HG03342 (cell line): Measurements from ENCODE around the gene ACTL10.

Experiments
- ATAC-seq: cut with Tn5 transposase; IDR thresholded peaks from one replicate; pipeline ENCODE4 v1.9.1; 2021; ENCODE audit warnings: mild to moderate bottlenecking, moderate library complexity; ENCODE audit not compliant: unreplicated experiment

ACTL10 gene

GRCh38 chr20:33663161-33664084 is 3.3 kb upstream of the ACTL10 start:
- ATAC-seq = peak; percentile 45

DNA sequence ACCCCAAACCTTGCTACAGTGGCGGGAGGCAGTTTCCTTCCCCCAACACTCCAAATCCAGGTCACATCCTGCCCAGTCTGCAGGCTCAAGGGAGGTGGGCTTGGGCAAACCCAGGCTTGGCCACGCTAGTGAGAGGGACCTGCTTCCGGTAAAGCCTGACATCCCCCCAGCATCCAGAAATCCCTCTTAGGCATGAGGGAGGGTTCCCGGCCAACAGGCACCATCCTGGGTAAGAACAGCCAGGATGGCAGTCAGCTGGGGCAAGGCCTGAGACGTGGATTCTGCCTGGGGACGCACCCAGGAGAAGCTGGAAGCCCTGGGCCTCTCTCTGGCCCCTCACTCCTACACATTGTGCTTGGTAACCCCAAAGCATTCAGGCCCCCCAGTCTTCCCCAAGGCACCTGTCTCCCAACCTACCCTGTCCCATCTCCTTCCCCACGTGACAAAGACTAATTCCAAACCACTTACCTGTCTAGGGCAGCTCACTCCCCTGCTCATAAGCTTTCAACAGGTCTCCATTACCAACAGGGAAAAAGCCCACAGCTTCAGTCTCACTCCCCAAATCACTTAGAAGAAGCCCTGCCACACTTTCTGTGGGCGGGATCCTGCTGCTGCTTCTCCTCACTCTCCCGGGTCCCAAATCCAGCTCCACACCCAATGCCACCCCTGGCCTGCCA is 2.5 kb upstream of the ACTL10 start:
- no peak for ATAC-seq

GRCh38 chr20:33664762-33665144 is 2.0 kb upstream of the ACTL10 start:
- ATAC-seq = no peak

DNA sequence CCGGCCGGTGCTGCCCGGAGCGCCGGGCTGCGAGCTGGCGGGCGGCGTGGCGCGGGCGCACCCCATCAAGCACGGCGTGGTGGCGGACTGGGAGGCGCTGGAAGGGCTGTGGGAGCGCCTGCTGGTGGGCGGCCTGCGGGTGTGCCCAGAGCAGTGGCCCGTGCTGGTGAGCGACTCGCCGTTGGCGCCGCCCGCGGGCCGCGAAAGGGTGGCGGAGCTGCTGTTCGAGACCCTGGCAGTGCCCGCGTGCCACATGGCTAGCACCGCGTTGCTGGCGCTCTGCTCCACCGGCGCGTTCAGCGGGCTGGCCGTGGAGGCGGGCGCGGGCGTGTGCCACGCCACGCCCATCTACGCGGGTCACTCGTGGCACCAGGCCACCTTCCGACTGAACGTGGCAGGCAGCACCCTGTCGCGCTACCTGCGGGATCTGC is 517 bp downstream of the ACTL10 start:
- peak; percentile 11 for ATAC-seq

DNA sequence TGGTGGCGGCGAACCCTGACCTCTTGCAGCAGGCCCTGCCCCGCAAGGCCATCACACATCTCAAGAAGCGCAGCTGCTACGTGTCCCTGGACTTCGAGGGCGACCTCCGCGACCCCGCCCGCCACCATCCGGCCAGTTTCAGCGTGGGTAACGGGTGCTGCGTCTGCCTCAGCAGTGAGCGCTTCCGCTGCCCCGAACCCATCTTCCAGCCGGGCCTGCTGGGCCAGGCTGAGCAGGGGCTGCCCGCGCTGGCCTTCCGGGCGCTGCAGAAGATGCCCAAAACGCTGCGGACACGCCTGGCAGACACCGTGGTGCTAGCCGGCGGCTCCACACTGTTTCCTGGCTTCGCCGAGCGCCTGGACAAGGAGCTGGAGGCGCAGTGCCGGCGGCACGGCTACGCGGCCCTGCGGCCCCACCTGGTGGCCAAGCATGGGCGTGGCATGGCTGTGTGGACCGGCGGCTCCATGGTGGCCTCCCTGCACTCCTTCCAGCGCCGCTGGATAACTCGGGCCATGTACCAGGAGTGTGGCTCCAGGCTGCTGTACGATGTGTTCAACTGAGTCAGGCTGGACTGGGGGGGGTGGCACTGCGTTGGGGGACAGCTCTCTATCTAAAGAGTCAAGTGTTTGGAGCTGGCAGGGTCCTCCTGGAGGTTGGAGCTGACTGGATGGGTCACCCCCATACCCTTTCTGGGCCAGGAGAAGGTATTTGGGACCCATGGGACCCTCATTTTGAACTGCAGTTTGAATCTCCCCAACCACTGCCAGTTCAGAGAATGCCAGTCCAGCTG is 1.1 kb downstream of the ACTL10 start:
- ATAC-seq = peak; percentile 40

- ATAC-seq = no peak
Observed at GRCh38 chr20:33668466-33669155, 1.9 kb downstream of the ACTL10 start.

GRCh38 chr20:33669224-33669623 is 2.5 kb downstream of the ACTL10 start:
- ATAC-seq = no peak

DNA sequence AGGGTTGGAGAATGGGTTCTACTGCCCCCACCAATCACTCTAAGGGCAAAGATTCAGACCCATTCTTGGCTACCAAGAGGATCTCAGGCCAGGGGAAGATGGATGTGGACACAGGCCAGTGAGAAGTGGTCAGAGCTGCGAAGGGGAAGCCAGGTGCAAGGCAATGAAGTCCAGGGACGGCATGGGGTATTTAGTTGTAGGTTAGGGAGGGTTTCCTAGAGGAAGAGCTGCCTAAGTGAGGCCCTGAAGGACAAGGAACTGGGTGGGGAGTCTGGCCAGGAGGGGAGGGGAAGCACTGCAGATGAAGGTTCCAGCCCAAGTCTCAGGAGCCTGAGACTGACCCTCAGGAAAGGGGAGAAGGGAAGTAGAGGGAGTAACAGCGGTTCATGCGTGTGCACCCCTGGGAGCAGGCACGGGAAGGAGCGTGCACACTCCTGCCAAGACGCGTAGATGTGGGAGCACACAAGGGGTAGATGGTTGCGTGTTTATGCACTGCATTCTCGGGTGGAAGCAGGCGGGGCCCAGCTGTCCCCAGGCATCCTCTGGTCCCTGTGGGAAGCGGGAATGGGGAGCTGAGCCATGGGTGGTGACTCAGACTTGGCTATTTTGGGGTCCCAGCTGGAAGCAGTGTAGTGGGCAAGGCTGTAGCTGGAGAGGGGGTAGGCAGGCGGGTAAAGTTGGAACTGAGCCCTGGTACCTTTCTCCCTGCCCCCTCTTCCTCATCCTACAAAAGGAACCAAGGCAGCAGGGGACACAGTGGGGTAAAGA is 3.3 kb downstream of the ACTL10 start:
- ATAC-seq = no peak

DNA sequence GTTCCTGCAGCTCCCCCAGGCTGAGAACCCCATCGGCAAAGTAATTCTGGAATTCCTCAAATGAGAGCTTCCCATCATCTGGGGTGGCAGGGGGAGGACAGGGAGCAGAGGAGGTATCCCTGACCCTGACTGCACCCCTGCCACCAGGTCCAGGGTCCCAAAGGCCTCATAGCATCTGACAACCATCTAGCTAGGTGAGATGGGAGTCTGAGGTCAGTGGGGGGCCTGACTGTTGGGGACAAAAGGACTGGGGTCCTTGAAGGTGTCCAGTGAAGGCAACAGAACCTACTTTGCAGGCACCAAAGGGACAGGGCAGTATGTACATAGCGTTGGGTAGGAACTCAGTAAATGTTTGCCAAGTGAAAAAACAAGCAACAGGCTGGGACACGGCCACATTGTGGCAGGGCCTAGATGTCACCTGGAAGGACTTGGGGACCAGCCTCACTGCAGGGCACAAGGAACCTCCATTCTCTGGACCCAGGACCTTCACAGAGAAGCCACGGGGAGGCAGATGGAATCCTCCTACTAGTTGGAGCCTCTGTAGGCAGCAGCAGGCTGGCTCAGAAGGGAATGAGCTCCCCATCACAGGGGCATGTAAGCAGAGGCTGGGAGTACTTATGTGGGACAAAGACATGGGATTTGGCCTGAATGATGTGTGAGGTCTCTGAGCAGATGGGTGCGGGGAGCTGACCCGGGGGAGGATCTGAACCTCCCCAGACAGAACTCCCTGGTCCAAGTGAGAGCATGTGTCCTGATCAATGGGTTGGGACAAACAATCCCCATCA is 4.2 kb downstream of the ACTL10 start:
- no peak for ATAC-seq

GRCh38 chr20:33671573-33672288 is 5.0 kb downstream of the ACTL10 start:
- ATAC-seq = no peak

DNA sequence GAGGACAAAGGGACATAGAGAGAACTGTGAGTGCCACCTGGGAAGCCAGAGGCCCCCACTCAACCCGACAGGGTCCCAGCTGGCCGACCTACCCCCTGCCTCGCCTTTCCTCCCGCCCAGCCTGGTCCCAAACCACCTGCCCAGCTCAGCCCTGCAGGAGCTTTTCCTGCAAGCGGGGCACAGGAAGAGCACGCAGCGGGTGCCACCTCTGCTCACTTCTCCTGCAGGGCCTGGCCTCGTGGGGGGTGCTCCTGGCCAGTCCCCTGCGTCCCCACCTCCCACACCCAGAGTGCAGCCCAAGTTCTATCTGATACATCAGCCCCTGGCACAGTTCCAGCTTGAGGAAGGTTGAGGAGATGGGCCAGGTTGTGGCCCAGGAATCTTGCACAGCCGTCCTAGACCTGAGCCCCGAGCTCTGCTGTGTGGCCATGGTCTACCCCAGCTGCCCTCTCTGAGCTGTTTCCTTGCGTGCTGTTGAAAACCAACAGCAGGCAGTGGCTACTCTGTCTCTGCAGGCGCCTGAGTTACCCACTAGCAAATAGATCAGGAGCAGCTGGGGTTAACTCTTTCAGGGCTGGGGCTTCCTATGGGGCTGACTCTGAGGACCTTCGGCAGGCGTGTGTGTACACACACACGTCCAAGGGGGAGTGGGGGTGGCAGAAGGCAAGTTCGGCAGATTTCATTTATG is 5.8 kb downstream of the ACTL10 start:
- ATAC-seq = no peak

DNA sequence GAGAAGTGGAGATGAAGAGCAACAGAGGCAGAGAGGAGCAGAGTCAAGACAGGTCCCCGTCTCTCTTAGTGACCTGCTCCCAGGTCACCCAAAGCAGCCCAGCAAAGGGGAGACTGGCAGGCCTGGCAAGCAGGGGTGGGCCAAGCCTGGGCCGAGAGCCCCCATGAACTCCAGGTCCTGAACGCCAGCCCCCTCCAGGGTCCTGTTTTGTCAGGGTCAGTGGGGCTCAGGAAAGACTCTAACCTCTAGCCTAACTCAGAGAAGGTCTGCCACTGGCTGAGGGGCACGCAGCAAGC is 6.3 kb downstream of the ACTL10 start:
- ATAC-seq = no peak

DNA sequence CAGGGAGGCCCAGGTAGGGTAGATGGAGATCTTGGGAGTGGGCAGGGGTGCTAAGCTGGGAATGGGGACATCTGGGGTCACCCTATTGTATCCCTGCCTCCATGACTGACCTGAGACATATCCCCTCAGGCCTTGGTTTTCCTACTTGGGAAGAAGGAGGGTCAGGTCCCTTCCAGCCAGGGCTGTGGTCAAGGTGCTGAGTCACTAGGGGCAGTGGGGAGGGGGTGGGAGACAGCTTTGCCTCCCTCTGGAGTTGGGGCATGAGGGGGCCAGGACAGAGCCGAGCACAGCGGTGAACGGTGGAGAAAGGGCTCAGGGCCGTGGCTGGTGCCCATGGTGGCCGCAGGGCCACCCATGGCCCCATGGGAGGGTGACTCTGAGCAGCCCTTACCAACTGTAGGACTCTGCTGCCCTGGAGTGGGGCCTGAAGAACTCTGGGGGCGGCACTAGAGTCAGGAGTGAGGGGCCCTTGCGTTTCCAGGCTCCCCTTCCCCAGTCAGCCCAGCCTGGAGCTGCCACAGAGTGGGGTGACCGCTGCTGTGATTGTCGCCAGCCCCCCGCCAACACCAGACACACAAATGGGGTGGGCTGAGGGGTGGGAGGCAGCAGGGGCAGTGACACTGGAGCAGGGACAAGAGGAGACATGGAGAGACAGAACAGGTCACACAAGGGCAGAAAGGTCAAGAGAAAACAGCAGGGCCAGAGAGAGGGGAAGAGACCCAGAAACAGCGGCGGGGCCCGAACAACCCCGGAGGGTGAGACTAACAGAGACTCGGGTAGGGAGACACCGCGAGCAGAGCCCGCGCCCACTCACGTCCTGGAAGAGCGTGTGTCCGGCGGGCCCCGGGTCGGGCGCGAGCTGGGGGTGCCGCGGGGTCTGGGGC is 6.9 kb downstream of the ACTL10 start:
- ATAC-seq = peak; percentile 25

- peak; percentile 54 for ATAC-seq
Observed at GRCh38 chr20:33674294-33675135, 7.8 kb downstream of the ACTL10 start, which contains the start of gene NECAB3. Gene NECAB3 (minus strand): TSS chr20:33674428. CDS start chr20:33674352, 76 bp downstream.

- ATAC-seq = no peak
Observed at GRCh38 chr20:33675136-33675959, 8.6 kb downstream of the ACTL10 start.
